ENCODE measurements around the gene ZNF766. TPM values are rescaled to one million over a fixed set of nuclear protein-coding genes. Genes with fewer than 3 reads are reported as not detected.

ZNF766 gene
- total and polyA plus RNA-seq, 2 of the 8 experiments (the other 6 are each of a cell fraction or from before 2014, with no cell fraction given) = 8.3 to 31.9 TPM

GRCh38 chr19:52274191-52274590 is 4.8 kb downstream of the ZNF766 start:
- H3K14ac ChIP-seq (ENCODE audit: insufficient read length) = no peak overlapping the region
- CTCF ChIA-PET (ENCODE audit: partially characterized antibody) = interaction anchor here (0.5 to 1.7 kb wide), 4 partner anchors 23 to 392 kb away, joined by 3 read pairs; no protein-coding TSS in a partner anchor
- TF ChIP-seq POU5F1 (IDR thresholded peaks at IDR 0.05; ENCODE audit: low read depth, low read length) (no peak), SRF (IDR thresholded peaks at IDR 0.05; ENCODE audit: low read depth, low read length) (no peak), RXRA (IDR thresholded peaks at IDR 0.05; ENCODE audit: insufficient read depth, low read depth, low read length) (no peak), SAP30 (IDR thresholded peaks at IDR 0.05; ENCODE audit: insufficient read depth, insufficient replicate concordance, low read length) (no peak), EZH2 (IDR thresholded peaks at IDR 0.05; ENCODE audit: low read depth, low read length, severe bottlenecking) (no peak), SIN3A (conservative IDR thresholded peaks at IDR 0.05 in 1 of 2, IDR thresholded peaks at IDR 0.05 in 1 of 2; ENCODE audit: low read depth in 1 of 2, low read length in 2 of 2) (no peak), NANOG (IDR thresholded peaks at IDR 0.05; ENCODE audit: insufficient read depth, low read depth, low read length, poor library complexity, severe bottlenecking) (no peak), TAF1 (IDR thresholded peaks at IDR 0.05; ENCODE audit: low read depth, low read length) (no peak), FOSL1 (IDR thresholded peaks at IDR 0.05; ENCODE audit: insufficient read depth, low read depth, low read length) (no peak), RFX5 (IDR thresholded peaks at IDR 0.05; ENCODE audit: borderline replicate concordance, low read depth, low read length) (no peak)
- TF ChIP-seq, protein P1, sequence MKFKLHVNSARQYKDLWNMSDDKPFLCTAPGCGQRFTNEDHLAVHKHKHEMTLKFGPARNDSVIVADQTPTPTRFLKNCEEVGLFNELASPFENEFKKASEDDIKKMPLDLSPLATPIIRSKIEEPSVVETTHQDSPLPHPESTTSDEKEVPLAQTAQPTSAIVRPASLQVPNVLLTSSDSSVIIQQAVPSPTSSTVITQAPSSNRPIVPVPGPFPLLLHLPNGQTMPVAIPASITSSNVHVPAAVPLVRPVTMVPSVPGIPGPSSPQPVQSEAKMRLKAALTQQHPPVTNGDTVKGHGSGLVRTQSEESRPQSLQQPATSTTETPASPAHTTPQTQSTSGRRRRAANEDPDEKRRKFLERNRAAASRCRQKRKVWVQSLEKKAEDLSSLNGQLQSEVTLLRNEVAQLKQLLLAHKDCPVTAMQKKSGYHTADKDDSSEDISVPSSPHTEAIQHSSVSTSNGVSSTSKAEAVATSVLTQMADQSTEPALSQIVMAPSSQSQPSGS (IDR thresholded peaks at IDR 0.05; ENCODE audit: low read length) = no peak

More at GRCh38 chr19:52274191-52274590, 4.8 kb downstream of the ZNF766 start:
- Histone ChIP-seq H3K9ac (replicated peaks in 1 of 4; ENCODE audit: extremely low read depth in 1 of 4, low read depth in 3 of 4, low read length in 3 of 4) (no peak overlapping the region), H3K9me3 (ENCODE audit: insufficient read depth in 2 of 2, low read depth in 1 of 2, low read length in 1 of 2) (no peaks in the 10 kb centered on the region), H3K23me2 (ENCODE audit: low read depth, low read length) (peaks cover 5% of the 10 kb centered on the region), H4K91ac (replicated peaks; ENCODE audit: insufficient read length, low read length) (no peak overlapping the region), H3K4me3 (ENCODE audit: extremely low read depth in 1 of 4, insufficient read depth in 2 of 4, low read depth in 3 of 4, low read length in 4 of 4) (no peak overlapping the region), H3K27me3 (replicated peaks in 1 of 4; ENCODE audit: control insufficient read depth in 3 of 4, extremely low read depth in 1 of 4, insufficient read depth in 3 of 4, low read length in 3 of 4) (no peaks in the 10 kb centered on the region), H2AFZ (ENCODE audit: low read length) (no peak overlapping the region), H3K23ac (ENCODE audit: insufficient read length) (no peak overlapping the region), H4K20me1 (replicated peaks in 1 of 2; ENCODE audit: control insufficient read depth in 1 of 2, insufficient read depth in 2 of 2, low read length in 2 of 2) (peaks cover 10 to 20% of the 10 kb centered on the region in 2 experiments), H3K4me1 (replicated peaks in 1 of 4; ENCODE audit: control insufficient read depth in 3 of 4, insufficient read depth in 4 of 4, low read length in 3 of 4) (peaks cover 0 to 3% (median 0%) of the 10 kb centered on the region in 4 experiments; a peak in 4 of 7 replicates), H3K56ac (replicated peaks; ENCODE audit: insufficient read length, low read depth, low read length) (no peak overlapping the region), H2BK5ac (ENCODE audit: low read depth, low read length) (no peak overlapping the region), H3K4me2 (ENCODE audit: insufficient read depth in 1 of 2, low read depth in 2 of 2, low read length in 2 of 2) (no peak overlapping the region), H3K36me3 (ENCODE audit: control insufficient read depth in 2 of 4, insufficient read depth in 4 of 4, low read length in 3 of 4) (peaks cover 0 to 27% (median 5%) of the 10 kb centered on the region in 4 experiments; a peak in 5 of 8 replicates), H3K79me1 (ENCODE audit: low read depth, low read length) (peaks cover 18% of the 10 kb centered on the region), H2BK15ac (ENCODE audit: low read length) (no peak overlapping the region), H2BK12ac (ENCODE audit: low read depth, low read length) (no peak overlapping the region), H3K4ac (replicated peaks; ENCODE audit: insufficient read length, low read depth, low read length) (no peak overlapping the region), H2BK20ac (ENCODE audit: low read length) (no peak overlapping the region), H3K18ac (ENCODE audit: extremely low read depth, low read length) (no peak overlapping the region), H2AK5ac (ENCODE audit: low read depth, low read length) (no peak overlapping the region), H3K79me2 (ENCODE audit: control insufficient read depth in 1 of 2, insufficient read depth in 2 of 2, low read length in 2 of 2) (peaks cover 44 to 96% of the 10 kb centered on the region in 2 experiments), H4K5ac (ENCODE audit: insufficient read length, low read depth, low read length) (no peak overlapping the region), H4K8ac (ENCODE audit: extremely low read depth, insufficient read depth, low read length) (no peak overlapping the region), H2BK120ac (replicated peaks; ENCODE audit: low read depth, low read length) (no peak overlapping the region), H3K27ac (ENCODE audit: low read depth, low read length) (no peak overlapping the region)
- no peak for DNase-seq (ENCODE audit: low read depth in 1 of 2, low spot score in 2 of 2)
- 85% methylated on average over 5 of the region's 5 CpGs; no CpG with 5 or more reads in 1 of the 2 experiments for WGBS, 2 experiments (ENCODE audit: extremely low coverage in 1 of 2, insufficient coverage in 1 of 2, insufficient read length in 1 of 2, insufficient replicate concordance in 2 of 2, low coverage in 1 of 2, low lambda C conversion rate in 2 of 2, missing lambda C conversion rate in 1 of 2)
- no peak for FAIRE-seq
- POLR2A ChIA-PET (ENCODE audit: partially characterized antibody) = interaction anchor here (0.6 to 1.9 kb wide), 2 partner anchors 10 to 24 kb away, joined by 3 to 4 read pairs; no protein-coding TSS in a partner anchor

Data from H1 (cell line).